Brain microvascular endothelial cell (primary cell): ENCODE data around the gene POMT1.

Source experiments
- DNase-seq: peaks from one replicate; pipeline ENCODE4 v3.0.0-alpha.2; 2020
- H3K27ac ChIP-seq: fragments of 250-450 bp; sonication (Bioruptor Pico); 2 replicates; pipeline ENCODE4 v1.5.1; 2020; ENCODE audit warnings: mild to moderate bottlenecking, moderate library complexity
- H3K27me3 ChIP-seq: fragments of 250-450 bp; sonication (Bioruptor Pico); replicated peaks from 2 replicates; pipeline ENCODE4 v1.5.1; 2020; ENCODE audit warnings: mild to moderate bottlenecking
- H3K36me3 ChIP-seq: fragments of 250-450 bp; sonication (Bioruptor Pico); replicated peaks from 2 replicates; pipeline ENCODE4 v1.5.1; 2020; ENCODE audit warnings: mild to moderate bottlenecking
- H3K4me3 ChIP-seq: 2 replicates; pipeline ENCODE4 v1.5.1; 2011; ENCODE audit warnings: low read depth, mild to moderate bottlenecking, control low read depth, low read length, moderate library complexity
- CTCF ChIP-seq: IDR thresholded peaks from 2 replicates; pipeline ENCODE4 v1.5.1; 2011; ENCODE audit warnings: low read depth, mild to moderate bottlenecking, moderate library complexity, low read length, control low read depth, inconsistent platforms; ENCODE audit errors: missing control alignments
- in situ Hi-C: cut with HindIII; loops from 2 replicates; pipeline ENCODE4 v1.10.0; 2017; ENCODE audit warnings: low sequenced_read_pairs, low pct_ligation_motif_present

POMT1 gene

DNA sequence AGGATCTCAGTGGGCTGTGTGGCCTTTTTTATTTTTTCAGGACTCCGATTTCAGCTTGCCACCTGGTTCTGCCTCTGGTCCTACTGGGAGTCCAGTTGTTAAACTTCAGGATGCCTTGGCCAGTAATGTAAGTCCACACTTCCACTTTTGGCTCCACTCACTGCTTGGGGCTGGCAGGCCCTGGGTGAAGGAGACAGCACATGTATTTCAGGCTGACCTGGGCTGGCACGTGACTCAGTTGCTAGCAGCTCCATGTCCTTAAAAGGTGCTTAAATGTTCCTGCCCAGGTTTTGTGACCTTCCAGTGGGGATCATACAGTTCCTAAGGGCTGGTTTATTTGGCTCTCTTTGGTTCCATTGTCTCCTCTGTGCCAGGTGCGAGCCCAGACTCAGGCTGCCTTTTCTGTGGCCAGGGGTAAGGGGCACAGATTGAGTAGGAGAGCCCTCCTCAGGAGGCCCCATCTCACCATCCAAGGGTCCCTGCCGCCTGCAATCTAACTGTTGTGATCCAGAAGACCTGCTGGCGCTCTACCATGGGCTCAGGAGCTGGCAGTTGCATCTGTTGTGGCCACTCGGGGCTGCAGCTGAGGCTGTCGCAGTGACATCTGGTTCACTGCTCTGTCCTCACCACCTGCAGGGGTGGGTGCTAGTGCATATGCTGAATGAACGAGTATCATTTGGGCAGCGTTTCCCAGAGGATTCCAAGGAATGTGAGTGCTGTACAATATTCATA lies 19.2 kb upstream of the POMT1 start:
- Histone ChIP-seq H3K36me3 (peaks cover 97% of the 10 kb centered on the region), H3K27me3 (no peaks in the 10 kb centered on the region), H3K4me3 (no peak overlapping the region), H3K27ac (no peak overlapping the region)
- in situ Hi-C loops: no loop called here
- TF ChIP-seq CTCF: no peak
- no peak for DNase-seq

DNA sequence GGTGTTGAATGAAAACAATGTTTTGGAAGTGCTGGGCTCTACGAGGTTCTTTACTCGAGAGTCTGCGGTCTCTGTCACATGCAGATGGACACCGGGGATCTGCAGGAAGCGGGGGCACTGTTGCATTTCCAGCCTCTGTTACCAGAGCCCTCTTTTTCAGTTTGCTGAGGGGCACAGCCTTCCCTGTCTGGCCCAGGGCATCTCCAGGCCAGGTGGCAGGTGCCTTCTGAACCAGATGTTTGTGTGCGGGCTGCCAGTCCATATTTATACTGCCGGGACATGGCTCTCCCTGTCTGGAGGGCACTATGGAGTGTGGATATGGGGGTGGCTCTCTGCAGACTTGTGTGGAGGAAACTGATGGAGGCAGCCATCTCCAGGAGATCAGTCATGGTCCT lies 18.7 kb upstream of the POMT1 start:
- no peaks in the 10 kb centered on the region for H3K27me3 ChIP-seq
- no peak for TF ChIP-seq CTCF
- H3K4me3 ChIP-seq: no peak overlapping the region
- H3K36me3 ChIP-seq: peaks cover 96% of the 10 kb centered on the region
- in situ Hi-C loops: no loop called here
- H3K27ac ChIP-seq: no peak overlapping the region
- no peak for DNase-seq

- no peak for DNase-seq
- in situ Hi-C loops: no loop called here
- H3K36me3 ChIP-seq: peaks cover 95% of the 10 kb centered on the region
- no peak overlapping the region for H3K4me3 ChIP-seq
- TF ChIP-seq CTCF: no peak
- H3K27me3 ChIP-seq: no peaks in the 10 kb centered on the region
- H3K27ac ChIP-seq: no peak overlapping the region
Observed at GRCh38 chr9:131484560-131485185, 18.0 kb upstream of the POMT1 start.

DNA sequence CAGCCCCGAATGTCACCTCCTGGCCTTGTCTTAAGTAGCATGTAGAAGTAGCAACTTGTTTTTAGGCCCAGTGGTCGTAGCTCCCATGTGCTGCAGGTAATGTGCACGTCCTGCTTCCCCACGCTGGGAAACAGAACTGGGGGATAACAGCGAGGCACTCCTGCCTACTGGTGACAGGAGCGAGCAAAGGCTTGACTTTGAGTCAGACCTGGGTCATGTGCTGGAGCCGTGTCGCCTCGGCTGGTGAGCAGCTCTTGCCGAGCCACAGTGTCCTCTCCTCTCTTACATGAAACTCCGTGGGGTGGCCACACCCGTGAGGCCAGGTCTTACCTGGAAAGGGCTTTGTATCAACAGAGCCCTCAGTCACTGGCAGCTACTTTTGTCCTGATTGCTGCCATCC lies 17.5 kb upstream of the POMT1 start:
- in situ Hi-C loops: no loop called here
- no peak overlapping the region for H3K4me3 ChIP-seq
- peaks cover 95% of the 10 kb centered on the region for H3K36me3 ChIP-seq
- no peak for DNase-seq
- no peaks in the 10 kb centered on the region for H3K27me3 ChIP-seq
- no peak for TF ChIP-seq CTCF
- no peak overlapping the region for H3K27ac ChIP-seq

DNA sequence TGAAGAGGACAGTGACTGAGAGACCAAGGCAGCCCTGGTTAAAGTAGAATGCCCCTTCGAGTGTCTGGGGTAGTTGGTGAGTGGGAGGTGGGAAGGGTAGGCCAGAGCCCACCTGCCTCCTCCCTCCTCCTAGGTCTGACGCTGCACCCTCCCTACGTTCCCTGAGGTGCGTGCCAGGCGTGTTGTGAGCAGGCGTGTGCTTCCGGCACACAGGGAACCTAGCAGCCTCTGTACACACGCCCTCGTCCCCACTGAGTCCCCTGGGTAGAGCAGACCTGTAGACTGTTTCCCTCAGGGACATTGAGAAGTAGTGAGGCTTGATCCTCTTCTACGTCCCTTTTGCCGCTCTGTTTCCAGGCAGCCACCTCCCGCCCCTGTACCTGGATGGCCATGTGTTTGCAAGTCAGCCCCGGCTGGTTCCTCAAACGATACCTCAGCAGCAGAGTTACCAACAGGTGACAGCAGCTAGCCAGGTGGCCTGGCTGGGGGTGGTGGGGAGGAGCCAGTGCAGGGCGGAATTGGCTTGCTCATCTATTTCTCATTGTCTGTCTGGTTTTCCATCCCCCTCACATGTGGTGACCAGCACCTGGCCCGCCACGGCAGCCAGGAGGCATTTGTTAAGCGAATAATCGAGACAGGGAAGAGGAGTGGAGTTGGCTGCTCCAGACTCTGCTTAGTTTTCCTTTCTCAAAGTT lies 16.8 kb upstream of the POMT1 start:
- Histone ChIP-seq H3K4me3 (no peak overlapping the region), H3K36me3 (peaks cover 96% of the 10 kb centered on the region), H3K27me3 (no peaks in the 10 kb centered on the region), H3K27ac (no peak overlapping the region)
- in situ Hi-C loops: no loop called here
- TF ChIP-seq CTCF: no peak
- DNase-seq: no peak
